Spleen (tissue), 11 donors: ENCODE results near the gene OMG. TPM values are rescaled to one million over a fixed set of nuclear protein-coding genes. Genes with fewer than 3 reads are reported as not detected.

Experiments
- DNase-seq: peaks from one replicate; pipeline ENCODE4 v3.0.0-alpha.2; 2020
- H3K27ac ChIP-seq, 8 donors: fragments of 200-600 bp; sonication (generic) in 7 of 8; 1 replicate in 4 of 8; 2 replicates in 4 of 8; pipeline versions ENCODE4 v1.5.0 to v1.8.0; 2016 to 2021; ENCODE audit warnings: inconsistent platforms in 4 of 8, mild to moderate bottlenecking in 4 of 8, moderate library complexity in 1 of 8
- H3K27me3 ChIP-seq, 7 donors: fragments of 200-600 bp; sonication (generic) in 6 of 7; replicated peaks in 1 of 7; 1 replicate in 4 of 7; 2 replicates in 3 of 7; pipeline versions ENCODE4 v1.5.0 to v1.8.0; 2016 to 2021; ENCODE audit warnings: inconsistent platforms in 3 of 7, mild to moderate bottlenecking in 1 of 7
- H3K36me3 ChIP-seq, 6 donors: fragments of 200-600 bp; sonication (generic) in 5 of 6; 1 replicate in 4 of 6; 2 replicates in 2 of 6; pipeline versions ENCODE4 v1.5.0 to v1.8.0; 2016 to 2021; ENCODE audit warnings: inconsistent platforms in 2 of 6
- H3K4me1 ChIP-seq, 6 donors: fragments of 200-600 bp; sonication (generic) in 5 of 6; 1 replicate in 3 of 6; 2 replicates in 3 of 6; pipeline versions ENCODE4 v1.5.0 to v1.8.0; 2016 to 2021; ENCODE audit warnings: inconsistent platforms in 3 of 6
- H3K4me3 ChIP-seq, 8 donors: fragments of 200-600 bp; sonication (generic) in 7 of 8; 1 replicate in 4 of 8; 2 replicates in 4 of 8; pipeline versions ENCODE4 v1.5.0 to v1.8.0; 2016 to 2021; ENCODE audit warnings: inconsistent platforms in 4 of 8, mild to moderate bottlenecking in 4 of 8, moderate library complexity in 2 of 8
- H3K9me3 ChIP-seq, 8 donors: fragments of 200-600 bp; sonication (generic) in 7 of 8; 1 replicate in 4 of 8; 2 replicates in 4 of 8; pipeline versions ENCODE4 v1.5.0 to v1.8.0; 2016 to 2021; ENCODE audit warnings: inconsistent platforms in 4 of 8
- CTCF ChIP-seq, 11 experiments: fragments of 200-600 bp in 7 of 11; fragments of 450-650 bp in 4 of 11; sonication (generic) in 4 of 11; IDR thresholded peaks in 8 of 11; conservative IDR thresholded peaks in 3 of 11; 1 replicate in 7 of 11; 2 replicates in 4 of 11; pipeline versions ENCODE4 v1.4.0 to v1.8.0; 2016 to 2021; ENCODE audit warnings: antibody characterized with exemption in 11 of 11, inconsistent platforms in 4 of 11, mild to moderate bottlenecking in 1 of 11
- POLR2A ChIP-seq, 3 donors: fragments of 450-650 bp; IDR thresholded peaks; one replicate each; pipeline ENCODE4 v1.5.1; 2017; ENCODE audit warnings: antibody characterized with exemption in 3 of 3, mild to moderate bottlenecking in 1 of 3
- POLR2AphosphoS5 ChIP-seq, 3 donors: sonication (generic); formaldehyde crosslinking; IDR thresholded peaks; one replicate each; pipeline ENCODE4 v1.5.1; 2017; ENCODE audit warnings: antibody characterized with exemption in 3 of 3
- WGBS, 5 donors: extraction: QIAGEN DNeasy Blood & Tissue Kit in 3 of 5; methylation state at CpG; one replicate each; pipeline versions ENCODE4 v1.1.5 to v1.1.7; 2013 to 2018; 5-methylcytosine and 5-hydroxymethylcytosine counted together
- intact Hi-C: fragments of 100-400 bp; cut with DNase I; formaldehyde crosslinking; loops from one replicate; pipeline ENCODE4 v1.15.0; 2023; ENCODE audit warnings: low total_unique reads
- polyA plus RNA-seq, 3 donors: library from polyadenylated mRNA; stranded (reverse); fragments of 200-250 nt; gene quantifications; one replicate each; pipeline ENCODE4 v1.2.1, GENCODE V29; 2013
- total RNA-seq, 7 donors: library from RNA; depleted of rRNA in 3 of 7; stranded (reverse); fragments of >200 nt in 3 of 7; fragmentation: NEBNext Ultra II Directional in 4 of 7; extraction: Animal tissue kit (Norgen Biotek cat#: 25700) in 4 of 7; gene quantifications; one replicate each; pipeline versions ENCODE4 v1.1.0 to v1.2.1, GENCODE V29; 2016 to 2021
- donor health status: healthy with polysubstance abuse.
- donor health status: DM: no; HTN: no; CAD: no; lungs with moderate emphysema.
- donor health status: DM: no; HTN: no; CAD: no.
- donor health status: Bipolar disorder and iron deficiency.
- donor health status: healthy.
- donor health status: DM: no; HTN: no; CAD: no.
- donor health status: DM: yes; HTN: yes; CAD: no.

The OMG gene
- total and polyA plus RNA-seq, 10 donors = 0.41 to 14.5 (median 4.0) TPM; not detected in 1

GRCh38 chr17:31321481-31321880, 24.4 kb upstream of the OMG start, which contains the start of gene EVI2A:
EVI2A (minus strand) TSS chr17:31321622; CDS start chr17:31319013, 2,609 bp downstream.
- no peaks in the 10 kb centered on the region for H3K9me3 ChIP-seq
- H3K36me3 ChIP-seq = peaks cover 0 to 15% (median 5%) of the 10 kb centered on the region in 6 donors
- TF ChIP-seq POLR2AphosphoS5 (IDR thresholded peaks at IDR 0.05) = peak in 1 of 3 donors; percentile 62
- TF ChIP-seq CTCF (IDR thresholded peaks at IDR 0.05 in 8 of 11, conservative IDR thresholded peaks at IDR 0.05 in 3 of 11) = peak in 1 of 11 experiments; percentile 9
- TF ChIP-seq POLR2A (IDR thresholded peaks at IDR 0.05) = peak in 2 of 3 donors; percentile 8 to 14
- peak within 1 kb of the TSS; percentile 66 to 94 (median 91) for H3K27ac ChIP-seq
- peak within 1 kb of the TSS; percentile 22 to 70 (median 36) for H3K4me3 ChIP-seq
- H3K4me1 ChIP-seq = peaks cover 3 to 64% (median 24%) of the 10 kb centered on the region in 6 donors
- 20 to 34% (median 26%) methylated on average over 3 of the region's 3 CpGs for WGBS, 5 donors
- peak; percentile 80 for DNase-seq
- H3K27me3 ChIP-seq = no peaks in the 10 kb centered on the region
- intact Hi-C loops = no loop called here

- Histone ChIP-seq H3K4me3 (peak overlapping the region; percentile 22 to 70 (median 36)), H3K27me3 (no peaks in the 10 kb centered on the region), H3K4me1 (peaks cover 3 to 71% (median 31%) of the 10 kb centered on the region in 6 donors), H3K9me3 (no peaks in the 10 kb centered on the region), H3K36me3 (peaks cover 0 to 8% (median 1%) of the 10 kb centered on the region in 6 donors), H3K27ac (peak overlapping the region; percentile 66 to 94 (median 91))
- DNase-seq = no peak
- WGBS, 5 donors = 16 to 37% (median 24%) methylated on average over 1 of the region's 1 CpG
- intact Hi-C loops = no loop called here
- TF ChIP-seq CTCF (IDR thresholded peaks at IDR 0.05 in 8 of 11, conservative IDR thresholded peaks at IDR 0.05 in 3 of 11) (no peak), POLR2A (IDR thresholded peaks at IDR 0.05) (no peak), POLR2AphosphoS5 (IDR thresholded peaks at IDR 0.05) (no peak)
Measured at GRCh38 chr17:31320791-31321190, 23.8 kb upstream of the OMG start.

- H3K4me1 ChIP-seq = peaks cover 7 to 76% (median 36%) of the 10 kb centered on the region in 6 donors
- DNase-seq = no peak
- intact Hi-C loops = no loop called here
- no peaks in the 10 kb centered on the region for H3K9me3 ChIP-seq
- H3K4me3 ChIP-seq = peak overlapping the region; percentile 22 to 70 (median 36)
- H3K27me3 ChIP-seq = no peaks in the 10 kb centered on the region
- peak overlapping the region; percentile 66 to 94 (median 91) for H3K27ac ChIP-seq
- 31 to 51% (median 39%) methylated on average over 2 of the region's 2 CpGs for WGBS, 5 donors
- peaks cover 0 to 6% (median 0%) of the 10 kb centered on the region in 6 donors for H3K36me3 ChIP-seq
- TF ChIP-seq POLR2A (IDR thresholded peaks at IDR 0.05) = no peak
- TF ChIP-seq CTCF (IDR thresholded peaks at IDR 0.05 in 8 of 11, conservative IDR thresholded peaks at IDR 0.05 in 3 of 11) = no peak
- TF ChIP-seq POLR2AphosphoS5 (IDR thresholded peaks at IDR 0.05) = no peak
Measured at GRCh38 chr17:31320241-31320640, 23.2 kb upstream of the OMG start.

- no peak for DNase-seq
- intact Hi-C loops = no loop called here
- Histone ChIP-seq H3K27ac (peak overlapping the region; percentile 66 to 94 (median 91)), H3K36me3 (peaks cover 0 to 6% (median 0%) of the 10 kb centered on the region in 6 donors), H3K4me3 (peak overlapping the region in 7 of 8 donors; percentile 9 to 70 (median 37)), H3K27me3 (no peaks in the 10 kb centered on the region), H3K9me3 (no peaks in the 10 kb centered on the region), H3K4me1 (peaks cover 13 to 88% (median 48%) of the 10 kb centered on the region in 6 donors)
- 27 to 38% (median 32%) methylated on average over 5 of the region's 5 CpGs for WGBS, 5 donors
- TF ChIP-seq CTCF (IDR thresholded peaks at IDR 0.05 in 8 of 11, conservative IDR thresholded peaks at IDR 0.05 in 3 of 11) = no peak
- peak in 1 of 3 donors; percentile 24 for TF ChIP-seq POLR2A (IDR thresholded peaks at IDR 0.05)
Measured at GRCh38 chr17:31318851-31319661, 22.0 kb upstream of the OMG start.
